HepG2 (cell line): ENCODE results near the gene CYP27B1. TPM values are rescaled to one million over a fixed set of nuclear protein-coding genes. Genes with fewer than 3 reads are reported as not detected.

ENCODE experiments used
- ATAC-seq: fragments of 200-7000 bp; cut with Tn5 transposase; 3 replicates; pipeline ENCODE4 v1.9.1; 2020; ENCODE audit warnings: mild to moderate bottlenecking, moderate library complexity
- BruUV-seq: library from RNA; stranded (reverse); fragments of 400-500 nt; replicated peaks from 2 replicates; lab custom pipeline; 2021; lab: Mats Ljungman, UMichigan
- CTCF ChIA-PET: fragments of 300-600 bp; formaldehyde crosslinking; extraction: SDS; loops from one replicate; lab custom pipeline; 2021; ENCODE audit warnings: low total read pairs, inconsistent platforms, low intra/inter-chr PET ratio; lab: Yijun Ruan, JAX
- POLR2A ChIA-PET: fragments of 350-600 bp; sonication (Branson Sonifier 250); formaldehyde crosslinking; loops from one replicate; lab custom pipeline; 2020; ENCODE audit warnings: antibody characterized with exemption, inconsistent platforms; lab: Yijun Ruan, JAX
- DNase-seq: peaks from one replicate; pipeline ENCODE4 v3.0.0-alpha.2; 2015; ENCODE audit warnings: low spot score
- FAIRE-seq: peaks from 3 replicates; lab custom pipeline; 2011; peaks lifted over from hg19 to GRCh38; lab: Jason Lieb, UNC
- H2AFZ ChIP-seq: one replicate; pipeline ENCODE4 v1.6.1; 2011; ENCODE audit warnings: low read length, inconsistent platforms
- H3K27ac ChIP-seq: fragments of 300-600 bp; 3 replicates; pipeline ENCODE4 v1.8.0; 2011; ENCODE audit warnings: mixed run types, mild to moderate bottlenecking, mixed read lengths, low read length, inconsistent platforms; ENCODE audit not compliant: insufficient read depth; ENCODE audit errors: extremely low read length
- H3K27me3 ChIP-seq, 2 experiments: fragments of 200-600 bp in 1 of 2; 2 replicates in 1 of 2; 3 replicates in 1 of 2; pipeline versions ENCODE4 v1.6.0 to v1.8.0; 2011; ENCODE audit warnings: low read length in 2 of 2, mild to moderate bottlenecking in 2 of 2, moderate library complexity in 2 of 2, inconsistent platforms in 1 of 2; ENCODE audit not compliant: insufficient read depth in 2 of 2, control insufficient read depth in 1 of 2
- H3K36me3 ChIP-seq, 2 experiments: fragments of 200-600 bp in 1 of 2; replicated peaks in 1 of 2; 2 replicates in 1 of 2; 3 replicates in 1 of 2; pipeline versions ENCODE4 v1.5.1 to v1.8.0; 2011; ENCODE audit warnings: low read length in 2 of 2, inconsistent platforms in 1 of 2; ENCODE audit not compliant: insufficient read depth in 2 of 2, control insufficient read depth in 1 of 2
- H3K4me1 ChIP-seq: 2 replicates; pipeline ENCODE4 v1.5.1; 2012; ENCODE audit warnings: low read length, inconsistent platforms; ENCODE audit not compliant: insufficient read depth
- H3K4me2 ChIP-seq: 2 replicates; pipeline ENCODE4 v1.6.0; 2011; ENCODE audit warnings: low read depth, low read length, inconsistent platforms
- H3K4me3 ChIP-seq, 3 experiments: fragments of 200-600 bp in 1 of 3; sonication (generic), shearing (Covaris generic) in 1 of 3; replicated peaks in 1 of 3; 2 replicates each; pipeline ENCODE4 v1.5.1; 2011 to 2016; ENCODE audit warnings: low read length in 3 of 3, inconsistent platforms in 2 of 3, low read depth in 2 of 3, mild to moderate bottlenecking in 2 of 3, control low read depth in 1 of 3, mixed read lengths in 1 of 3; ENCODE audit not compliant: insufficient read depth in 1 of 3
- H3K79me2 ChIP-seq: one replicate; pipeline ENCODE4 v1.6.1; 2011; ENCODE audit warnings: low read length, inconsistent platforms; ENCODE audit not compliant: insufficient read depth
- H3K9ac ChIP-seq: 2 replicates; pipeline ENCODE4 v1.6.0; 2011; ENCODE audit warnings: mild to moderate bottlenecking, low read depth, low read length, inconsistent platforms; ENCODE audit not compliant: insufficient read depth
- H3K9me3 ChIP-seq: 2 replicates; pipeline ENCODE4 v1.5.1; 2012; ENCODE audit warnings: mild to moderate bottlenecking, low read length
- H4K20me1 ChIP-seq: 2 replicates; pipeline ENCODE4 v1.6.0; 2011; ENCODE audit warnings: inconsistent platforms, mild to moderate bottlenecking, low read length, moderate library complexity; ENCODE audit not compliant: insufficient read depth
- ARNTL ChIP-seq: sonication (generic); formaldehyde crosslinking; IDR thresholded peaks from 2 replicates; pipeline ENCODE4 v1.4.0; 2020; ENCODE audit warnings: mild to moderate bottlenecking, missing genetic modification reagents
- BRD4 ChIP-seq: sonication (generic); formaldehyde crosslinking; IDR thresholded peaks from 2 replicates; pipeline ENCODE4 v1.4.0; 2020; ENCODE audit warnings: missing genetic modification reagents
- HOXA7 ChIP-seq: sonication (generic); formaldehyde crosslinking; IDR thresholded peaks from 2 replicates; pipeline ENCODE4 v1.8.1; 2022; ENCODE audit warnings: mild to moderate bottlenecking, missing genetic modification reagents, moderate library complexity
- KLF6 ChIP-seq: IDR thresholded peaks from 2 replicates; pipeline ENCODE4 v1.8.0; 2016; ENCODE audit warnings: missing biosample characterization, missing genetic modification reagents
- NFATC3 ChIP-seq: sonication (generic); formaldehyde crosslinking; IDR thresholded peaks from 2 replicates; pipeline ENCODE4 v1.5.1; 2020; ENCODE audit warnings: mild to moderate bottlenecking, missing genetic modification reagents
- PHB2 ChIP-seq: fragments of 450-650 bp; IDR thresholded peaks from 2 replicates; pipeline ENCODE4 v1.6.1; 2018; ENCODE audit not compliant: partially characterized antibody
- PHF5A ChIP-seq: IDR thresholded peaks from one replicate; pipeline ENCODE4 v1.6.1; 2018; ENCODE audit warnings: low read depth, missing genetic modification reagents; ENCODE audit not compliant: unreplicated experiment
- RBFOX2 ChIP-seq: fragments of 200-400 bp; formaldehyde crosslinking; IDR thresholded peaks from 2 replicates; pipeline ENCODE4 v1.6.1; 2017; ENCODE audit warnings: low read depth, mild to moderate bottlenecking, low read length
- TAF1 ChIP-seq: sonication (generic); formaldehyde crosslinking; IDR thresholded peaks from 2 replicates; pipeline ENCODE4 v1.4.0; 2020; ENCODE audit warnings: missing genetic modification reagents
- TBX3 ChIP-seq: fragments of 450-650 bp; IDR thresholded peaks from 2 replicates; pipeline ENCODE4 v1.6.1; 2017; ENCODE audit warnings: antibody characterized with exemption, mild to moderate bottlenecking, inconsistent platforms, borderline replicate concordance
- ZBTB42 ChIP-seq: sonication (generic); formaldehyde crosslinking; IDR thresholded peaks from 2 replicates; pipeline ENCODE4 v1.5.0; 2020; ENCODE audit warnings: mild to moderate bottlenecking, missing genetic modification reagents
- ZNF34 ChIP-seq: sonication (generic); formaldehyde crosslinking; IDR thresholded peaks from 2 replicates; pipeline ENCODE4 v1.4.0; 2020; ENCODE audit warnings: mild to moderate bottlenecking, missing genetic modification reagents, borderline replicate concordance
- ZNF496 ChIP-seq: sonication (generic); formaldehyde crosslinking; IDR thresholded peaks from 2 replicates; pipeline ENCODE4 v1.8.1; 2023; ENCODE audit warnings: mild to moderate bottlenecking, moderate library complexity, missing genetic modification reagents; ENCODE audit not compliant: insufficient replicate concordance
- ZNF552 ChIP-seq: sonication (generic); formaldehyde crosslinking; IDR thresholded peaks from 2 replicates; pipeline ENCODE4 v1.9.0; 2022; ENCODE audit warnings: missing genetic modification reagents, mild to moderate bottlenecking, borderline replicate concordance
- ZNF670 ChIP-seq: sonication (generic); formaldehyde crosslinking; IDR thresholded peaks from 2 replicates; pipeline ENCODE4 v1.8.0; 2022; ENCODE audit warnings: mild to moderate bottlenecking, missing genetic modification reagents, borderline replicate concordance
- ZNF687 ChIP-seq: sonication (generic); formaldehyde crosslinking; IDR thresholded peaks from 2 replicates; pipeline ENCODE4 v1.5.1; 2020; ENCODE audit warnings: mild to moderate bottlenecking, missing genetic modification reagents, moderate library complexity
- WGBS: methylation state at CpG from one replicate; pipeline ENCODE4 v1.1.6; 2017; ENCODE audit warnings: low lambda C conversion rate; 5-methylcytosine and 5-hydroxymethylcytosine counted together
- in situ Hi-C: cut with HindIII; loops from 2 replicates; pipeline ENCODE4 v1.10.0; 2017; ENCODE audit warnings: low pct_unique_long_range_greater_than_20kb; ENCODE audit not compliant: extremely low pct_ligation_motif_present
- intact Hi-C: fragments of 100-400 bp; cut with micrococcal nuclease; formaldehyde crosslinking; loops from one replicate; pipeline ENCODE4 v1.10.0; 2022; ENCODE audit not compliant: unreplicated experiment
- polyA plus RNA-seq, 8 experiments: library from polyadenylated mRNA; depleted of rRNA in 3 of 8; stranded (reverse) in 7 of 8; unstranded in 1 of 8; fragments of >200 nt; fragmentation: Illumina TruSeq in 4 of 8; extraction: Trizol in 4 of 8; gene quantifications; 2 replicates each; pipeline versions ENCODE4 v1.2.1 to v1.2.3, GENCODE V29; 2011 to 2016; ENCODE audit warnings: low read depth in 4 of 8, missing spikeins in 1 of 8, mixed read lengths in 1 of 8; ENCODE audit not compliant: insufficient read depth in 1 of 8
- total RNA-seq, 5 experiments: library from RNA; depleted of rRNA; stranded (reverse); fragments of >200 nt; fragmentation: Illumina TruSeq; extraction: Trizol; gene quantifications; 2 replicates each; pipeline ENCODE4 v1.2.3, GENCODE V29; 2016; ENCODE audit warnings: low read depth in 1 of 5
- TF ChIP-seq, protein P1 (sequence below): sonication (generic); formaldehyde crosslinking; IDR thresholded peaks from 2 replicates; pipeline ENCODE4 v1.4.0; 2020; ENCODE audit warnings: mild to moderate bottlenecking, missing genetic modification reagents

The CYP27B1 gene
- total and polyA plus RNA-seq, 2 of the 13 experiments (the other 11 are each of a cell fraction or from before 2014, with no cell fraction given), result 2.3 to 3.0 TPM

DNA sequence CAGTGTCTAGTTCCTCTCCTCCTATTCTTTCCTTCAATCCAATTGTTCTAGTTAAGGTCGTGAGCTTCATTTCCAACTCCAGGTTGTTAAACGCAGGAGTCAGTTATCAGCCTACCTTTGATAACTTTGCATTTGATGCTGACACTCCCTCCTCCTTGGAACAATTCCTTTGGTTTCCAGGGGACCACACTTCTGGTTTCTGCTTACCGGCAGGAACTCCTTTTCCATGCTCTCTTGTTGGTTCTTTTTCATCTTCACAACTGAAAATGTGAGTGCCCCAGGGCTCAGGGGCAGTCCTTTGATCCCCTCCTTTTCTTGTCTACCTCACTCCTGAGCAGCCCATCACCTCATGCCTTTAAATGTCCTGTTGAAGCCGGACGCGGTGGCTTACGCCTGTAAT lies 10.5 kb upstream of the CYP27B1 start:
- Histone ChIP-seq H3K4me3 (no peak overlapping the region), H3K27me3 (no peaks in the 10 kb centered on the region; a peak in 1 of 5 replicates), H3K27ac (no peak overlapping the region), H2AFZ (no peak overlapping the region), H3K4me1 (peaks cover 18% of the 10 kb centered on the region), H3K9me3 (no peaks in the 10 kb centered on the region), H3K4me2 (no peak overlapping the region), H3K9ac (no peak overlapping the region), H3K79me2 (peaks cover 4% of the 10 kb centered on the region), H3K36me3 (peaks cover 4 to 7% of the 10 kb centered on the region in 2 experiments; a peak in 4 of 5 replicates), H4K20me1 (no peaks in the 10 kb centered on the region)
- intact Hi-C loops, result no loop called here
- DNase-seq (no peak), FAIRE-seq (no peak), ATAC-seq (no peak)
- TF ChIP-seq ARNTL (CRISPR knock-in tag) (no peak), KLF6 (CRISPR knock-in tag) (no peak), ZNF687 (CRISPR knock-in tag) (no peak), RBFOX2 (no peak), NFATC3 (CRISPR knock-in tag) (no peak), ZNF496 (CRISPR knock-in tag) (no peak), TBX3 (no peak), ZNF670 (CRISPR knock-in tag) (no peak), BRD4 (no peak), ZNF34 (CRISPR knock-in tag) (no peak), TAF1 (CRISPR knock-in tag) (no peak), HOXA7 (CRISPR knock-in tag) (no peak), PHB2 (no peak), ZNF552 (CRISPR knock-in tag) (no peak), ZBTB42 (CRISPR knock-in tag) (no peak), PHF5A (no peak)
- TF ChIP-seq, protein P1, sequence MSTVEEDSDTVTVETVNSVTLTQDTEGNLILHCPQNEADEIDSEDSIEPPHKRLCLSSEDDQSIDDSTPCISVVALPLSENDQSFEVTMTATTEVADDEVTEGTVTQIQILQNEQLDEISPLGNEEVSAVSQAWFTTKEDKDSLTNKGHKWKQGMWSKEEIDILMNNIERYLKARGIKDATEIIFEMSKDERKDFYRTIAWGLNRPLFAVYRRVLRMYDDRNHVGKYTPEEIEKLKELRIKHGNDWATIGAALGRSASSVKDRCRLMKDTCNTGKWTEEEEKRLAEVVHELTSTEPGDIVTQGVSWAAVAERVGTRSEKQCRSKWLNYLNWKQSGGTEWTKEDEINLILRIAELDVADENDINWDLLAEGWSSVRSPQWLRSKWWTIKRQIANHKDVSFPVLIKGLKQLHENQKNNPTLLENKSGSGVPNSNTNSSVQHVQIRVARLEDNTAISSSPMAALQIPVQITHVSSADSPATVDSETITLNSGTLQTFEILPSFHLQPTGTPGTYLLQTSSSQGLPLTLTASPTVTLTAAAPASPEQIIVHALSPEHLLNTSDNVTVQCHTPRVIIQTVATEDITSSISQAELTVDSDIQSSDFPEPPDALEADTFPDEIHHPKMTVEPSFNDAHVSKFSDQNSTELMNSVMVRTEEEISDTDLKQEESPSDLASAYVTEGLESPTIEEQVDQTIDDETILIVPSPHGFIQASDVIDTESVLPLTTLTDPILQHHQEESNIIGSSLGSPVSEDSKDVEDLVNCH (CRISPR knock-in tag), result no peak
- ChIA-PET POLR2A (no interaction called here), CTCF (no interaction called here)
- in situ Hi-C loops, result no loop called here
- 98% methylated on average over 7 of the region's 7 CpGs for WGBS
- BruUV-seq, result no TSS peak
